ENCODE measurements around the gene LGALS3. TPM values are rescaled to one million over a fixed set of nuclear protein-coding genes. Genes with fewer than 3 reads are reported as not detected.

LGALS3 gene
- total and polyA plus RNA-seq, 8 donors = 163 to 676 (median 270) TPM

DNA sequence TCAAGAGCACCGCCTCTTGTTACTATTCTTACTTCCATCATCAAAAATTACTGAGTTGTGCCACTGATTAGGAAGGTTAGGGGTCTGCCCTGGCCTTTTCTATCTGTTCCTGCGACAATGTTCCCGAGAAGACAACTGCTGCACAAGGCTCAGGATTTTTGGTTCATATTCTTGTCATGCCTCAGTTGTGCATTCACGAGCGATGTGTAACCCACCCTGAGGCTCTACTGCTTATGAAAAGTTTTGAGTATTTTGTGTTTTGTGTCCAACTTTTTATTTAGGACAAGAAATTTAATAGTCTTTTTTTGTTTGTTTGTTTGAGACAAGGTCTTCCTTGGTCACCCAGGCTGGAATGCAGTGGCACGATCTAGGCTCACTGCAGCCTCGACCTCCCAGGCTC, 23.1 kb upstream of the LGALS3 start:
- Histone ChIP-seq H3K4me1 (peaks cover 45 to 69% (median 64%) of the 10 kb centered on the region in 4 donors), H3K27ac (peak overlapping the region in 3 of 5 donors; percentile 89 to 93 (median 91)), H3K4me3 (no peak overlapping the region), H3K27me3 (no peaks in the 10 kb centered on the region), H3K9me3 (no peaks in the 10 kb centered on the region), H3K36me3 (no peaks in the 10 kb centered on the region)
- DNase-seq = no peak
- TF ChIP-seq POLR2A (IDR thresholded peaks at IDR 0.05) = no peak
- no peak for TF ChIP-seq EP300 (IDR thresholded peaks at IDR 0.05)
- TF ChIP-seq, protein P1, sequence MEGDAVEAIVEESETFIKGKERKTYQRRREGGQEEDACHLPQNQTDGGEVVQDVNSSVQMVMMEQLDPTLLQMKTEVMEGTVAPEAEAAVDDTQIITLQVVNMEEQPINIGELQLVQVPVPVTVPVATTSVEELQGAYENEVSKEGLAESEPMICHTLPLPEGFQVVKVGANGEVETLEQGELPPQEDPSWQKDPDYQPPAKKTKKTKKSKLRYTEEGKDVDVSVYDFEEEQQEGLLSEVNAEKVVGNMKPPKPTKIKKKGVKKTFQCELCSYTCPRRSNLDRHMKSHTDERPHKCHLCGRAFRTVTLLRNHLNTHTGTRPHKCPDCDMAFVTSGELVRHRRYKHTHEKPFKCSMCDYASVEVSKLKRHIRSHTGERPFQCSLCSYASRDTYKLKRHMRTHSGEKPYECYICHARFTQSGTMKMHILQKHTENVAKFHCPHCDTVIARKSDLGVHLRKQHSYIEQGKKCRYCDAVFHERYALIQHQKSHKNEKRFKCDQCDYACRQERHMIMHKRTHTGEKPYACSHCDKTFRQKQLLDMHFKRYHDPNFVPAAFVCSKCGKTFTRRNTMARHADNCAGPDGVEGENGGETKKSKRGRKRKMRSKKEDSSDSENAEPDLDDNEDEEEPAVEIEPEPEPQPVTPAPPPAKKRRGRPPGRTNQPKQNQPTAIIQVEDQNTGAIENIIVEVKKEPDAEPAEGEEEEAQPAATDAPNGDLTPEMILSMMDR (IDR thresholded peaks at IDR 0.05) = no peak
- WGBS, 5 donors = 84 to 93% (median 87%) methylated on average over 7 of the region's 7 CpGs
- intact Hi-C loops (cut with DNase I; ENCODE audit: low total_unique reads) = no loop called here

DNA sequence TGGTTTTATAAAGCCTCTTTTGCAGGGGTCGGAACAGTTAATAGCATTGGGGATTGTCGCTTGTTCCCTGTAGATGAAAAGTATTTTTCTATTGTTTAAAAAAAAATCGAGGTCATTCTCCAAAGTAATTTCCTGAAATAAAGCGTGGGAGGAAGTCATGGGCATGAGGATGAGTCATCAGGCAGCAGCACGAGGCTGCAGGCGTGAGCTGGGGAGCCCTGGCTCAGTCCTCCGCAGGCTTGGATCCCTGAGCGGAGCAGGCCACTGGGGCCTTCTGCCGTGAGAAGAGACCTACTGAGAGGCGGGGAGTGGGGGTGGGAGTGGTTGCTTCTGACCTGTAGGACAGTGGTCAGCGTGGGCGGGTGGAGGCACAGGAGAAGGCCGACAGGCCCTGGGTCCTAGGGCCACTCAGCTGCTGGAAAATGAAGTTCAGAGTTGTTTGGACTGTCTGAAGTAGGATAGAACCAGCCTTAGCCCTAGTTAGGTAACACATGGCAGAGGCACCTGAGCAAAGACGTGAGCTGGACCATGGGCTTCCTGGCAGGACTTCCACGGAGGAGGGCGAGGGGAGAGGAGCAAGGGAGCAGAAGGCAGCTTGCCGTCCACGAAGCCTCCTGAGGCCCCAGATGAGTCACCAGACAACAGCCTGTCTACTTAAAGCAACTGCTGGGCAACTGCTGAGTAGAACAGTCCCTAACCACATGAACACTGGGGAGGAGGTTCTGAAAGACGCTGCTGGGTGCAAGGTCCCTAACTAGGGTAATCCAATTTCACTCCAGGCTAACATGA, 21.1 kb upstream of the LGALS3 start:
- intact Hi-C loops (cut with DNase I; ENCODE audit: low total_unique reads) = no loop called here
- WGBS, 5 donors = 19 to 40% (median 31%) methylated on average over 19 of the region's 19 CpGs
- peaks cover 38 to 50% (median 44%) of the 10 kb centered on the region in 4 donors for H3K4me1 ChIP-seq
- no peaks in the 10 kb centered on the region for H3K27me3 ChIP-seq
- TF ChIP-seq POLR2AphosphoS5 (IDR thresholded peaks at IDR 0.05) = peak; percentile 73 to 91 (median 75)
- TF ChIP-seq, protein P1 (IDR thresholded peaks at IDR 0.05) = no peak
- H3K36me3 ChIP-seq = no peaks in the 10 kb centered on the region
- H3K27ac ChIP-seq = peak overlapping the region; percentile 85 to 92 (median 91)
- peak; percentile 80 to 92 for DNase-seq
- H3K4me3 ChIP-seq = no peak overlapping the region
- no peaks in the 10 kb centered on the region for H3K9me3 ChIP-seq

DNA sequence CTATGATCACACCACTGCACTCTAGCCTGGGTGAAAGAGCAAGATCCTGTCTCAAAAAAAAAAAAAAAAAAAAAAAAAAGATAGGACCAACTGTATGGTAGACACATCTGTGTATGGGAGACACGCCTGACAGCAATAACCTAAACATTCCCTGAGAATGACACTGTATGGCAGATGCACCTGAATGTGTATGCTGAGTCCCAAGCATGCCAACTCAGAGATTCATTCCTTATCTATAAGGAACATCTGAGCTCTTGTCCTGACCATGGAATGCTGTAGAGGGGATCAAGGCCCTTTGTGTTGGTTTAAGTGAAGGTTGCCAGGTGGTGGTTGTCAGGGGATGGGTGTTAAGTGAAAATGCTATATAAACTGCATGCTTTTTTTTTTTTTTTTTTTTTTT, 19.2 kb upstream of the LGALS3 start:
- no peak for TF ChIP-seq POLR2AphosphoS5 (IDR thresholded peaks at IDR 0.05)
- TF ChIP-seq, protein P1 (IDR thresholded peaks at IDR 0.05) = no peak
- TF ChIP-seq EP300 (IDR thresholded peaks at IDR 0.05) = no peak
- no peak for TF ChIP-seq POLR2A (IDR thresholded peaks at IDR 0.05)
- WGBS, 5 donors = 88 to 100% (median 100%) methylated on average over 1 of the region's 1 CpG
- no peak overlapping the region for H3K4me3 ChIP-seq
- no peaks in the 10 kb centered on the region for H3K36me3 ChIP-seq
- no peak overlapping the region for H3K27ac ChIP-seq
- intact Hi-C loops (cut with DNase I; ENCODE audit: low total_unique reads) = no loop called here
- peaks cover 22 to 36% (median 28%) of the 10 kb centered on the region in 4 donors for H3K4me1 ChIP-seq
- H3K27me3 ChIP-seq = no peaks in the 10 kb centered on the region
- DNase-seq = no peak
- no peaks in the 10 kb centered on the region for H3K9me3 ChIP-seq

DNA sequence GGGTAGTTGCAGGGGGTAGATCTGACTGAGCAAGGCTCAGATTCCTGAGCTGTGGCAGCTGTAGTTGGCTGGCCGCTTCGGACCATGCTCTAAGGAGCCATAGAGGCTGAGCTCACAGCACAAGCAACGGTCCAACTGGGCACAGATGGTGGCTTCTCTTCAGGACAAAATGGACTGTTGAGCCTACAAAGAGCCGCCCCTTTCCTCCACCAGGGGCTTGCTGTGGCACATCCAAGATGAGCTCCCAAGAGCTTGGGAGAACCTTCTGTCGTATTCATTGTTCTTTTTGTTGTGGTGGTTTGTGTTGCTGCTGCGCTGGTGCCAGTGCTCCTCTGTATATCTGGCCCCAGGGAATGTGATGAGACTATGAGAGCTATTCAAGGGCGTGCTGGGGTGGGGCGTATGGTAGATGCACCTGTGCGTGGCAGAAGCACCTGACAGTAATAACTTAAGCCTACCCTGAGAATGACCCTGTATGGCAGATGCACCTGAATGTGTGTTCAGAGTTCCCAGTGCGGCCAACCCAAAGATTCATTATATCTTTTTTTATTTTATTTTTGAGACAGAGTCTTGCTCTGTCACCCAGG, 17.8 kb upstream of the LGALS3 start:
- DNase-seq = no peak
- Histone ChIP-seq H3K27ac (no peak overlapping the region), H3K4me1 (peaks cover 26 to 39% (median 30%) of the 10 kb centered on the region in 4 donors), H3K36me3 (no peaks in the 10 kb centered on the region), H3K27me3 (no peaks in the 10 kb centered on the region), H3K4me3 (no peak overlapping the region), H3K9me3 (no peaks in the 10 kb centered on the region)
- TF ChIP-seq POLR2AphosphoS5 (IDR thresholded peaks at IDR 0.05) (no peak), POLR2A (IDR thresholded peaks at IDR 0.05) (no peak), EP300 (IDR thresholded peaks at IDR 0.05) (no peak)
- TF ChIP-seq, protein P1 (IDR thresholded peaks at IDR 0.05) = no peak
- intact Hi-C loops (cut with DNase I; ENCODE audit: low total_unique reads) = no loop called here
- 84 to 97% (median 95%) methylated on average over 8 to 10 of the region's 10 CpGs for WGBS, 5 donors
